SK-N-SH (cell line): ENCODE results near the gene DRGX.

ENCODE experiments used
- CHD2 ChIP-seq: fragments of 150-350 bp; IDR thresholded peaks from 2 replicates; pipeline ENCODE4 v1.6.1; 2018; ENCODE audit warnings: low read length; ENCODE audit not compliant: partially characterized antibody
- CTCF ChIP-seq: fragments of 200-600 bp; sonication (generic); IDR thresholded peaks from 2 replicates; pipeline ENCODE4 v1.6.1; 2017; ENCODE audit warnings: antibody characterized with exemption, mild to moderate bottlenecking, moderate library complexity
- EZH2phosphoT487 ChIP-seq: fragments of 200-600 bp; sonication (generic); IDR thresholded peaks from 2 replicates; pipeline ENCODE4 v1.6.1; 2017; ENCODE audit warnings: low read depth, mixed run types, mild to moderate bottlenecking, antibody characterized with exemption, moderate library complexity, borderline replicate concordance
- GABPA ChIP-seq: IDR thresholded peaks from 2 replicates; pipeline ENCODE4 v1.4.0; 2012; ENCODE audit warnings: low read depth, mild to moderate bottlenecking
- MXI1 ChIP-seq: IDR thresholded peaks from 2 replicates; pipeline ENCODE4 v1.6.1; 2012; ENCODE audit warnings: mild to moderate bottlenecking, low read depth, low read length, improper control_type of control experiment
- NFIC ChIP-seq: IDR thresholded peaks from 2 replicates; pipeline ENCODE4 v1.4.0; 2012; ENCODE audit warnings: borderline replicate concordance
- NRF1 ChIP-seq: IDR thresholded peaks from 2 replicates; pipeline ENCODE4 v1.6.1; 2012; ENCODE audit warnings: low read depth, mild to moderate bottlenecking, low read length
- POLR2AphosphoS5 ChIP-seq: IDR thresholded peaks from 2 replicates; pipeline ENCODE4 v1.6.1; 2012; ENCODE audit warnings: low read depth, low read length
- RCOR1 ChIP-seq: fragments of 150-350 bp; IDR thresholded peaks from 2 replicates; pipeline ENCODE4 v1.6.1; 2017; ENCODE audit warnings: antibody characterized with exemption, low read length
- SMC3 ChIP-seq: IDR thresholded peaks from 2 replicates; pipeline ENCODE4 v1.6.1; 2012; ENCODE audit warnings: low read depth, low read length, improper control_type of control experiment

GRCh38 chr10:49349390-49349789, 46.5 kb downstream of the DRGX start:
- no peak for TF ChIP-seq GABPA
- TF ChIP-seq CHD2 = no peak
- no peak for TF ChIP-seq POLR2AphosphoS5
- TF ChIP-seq CTCF = no peak
- no peak for TF ChIP-seq NFIC
- no peak for TF ChIP-seq EZH2phosphoT487
- TF ChIP-seq RCOR1 = no peak
- TF ChIP-seq MXI1 = no peak
- TF ChIP-seq SMC3 = no peak
- no peak for TF ChIP-seq NRF1
